Activated CD4-positive, alpha-beta T cell treated with anti-CD3 and anti-CD28 coated beads for 48 hours (primary cell): ENCODE data around the gene SLC25A36.
A peak's percentile ranks its signal among the peaks of the same experiment; 100 is the strongest.

Experiments
- DNase-seq: peaks from one replicate; pipeline ENCODE4 v3.0.0-alpha.2; 2020

Gene SLC25A36

DNA sequence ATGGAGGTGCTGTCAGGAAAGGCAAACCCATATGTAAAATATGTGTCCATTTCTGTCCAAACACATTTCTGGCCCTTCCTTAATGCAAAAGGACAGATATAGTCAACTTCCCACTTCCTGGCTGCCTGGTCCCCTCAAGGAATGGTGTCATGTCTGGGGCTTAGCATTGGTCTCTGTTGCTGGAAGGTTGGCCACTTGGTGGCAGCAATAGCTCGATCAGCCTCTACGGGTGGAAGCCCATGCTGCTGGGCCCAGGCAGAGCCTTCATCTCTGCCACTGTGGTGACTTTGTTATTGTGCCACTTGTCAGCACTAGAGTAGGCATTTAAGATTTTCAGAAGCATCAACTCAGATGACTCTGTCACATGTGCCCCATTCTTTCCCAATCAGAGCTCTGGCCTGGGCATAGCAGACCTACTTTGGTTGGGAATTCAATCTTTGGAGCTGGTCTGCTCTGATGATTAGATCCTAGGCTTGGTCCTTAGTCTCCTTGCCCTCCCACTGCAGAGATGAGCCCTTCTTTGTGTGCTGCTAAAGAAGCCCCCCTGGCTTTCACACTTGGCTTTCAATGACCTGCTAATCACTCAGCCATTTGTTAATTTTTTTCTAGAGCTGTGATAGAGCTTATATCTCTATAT lies 58.5 kb downstream of the SLC25A36 start:
- peak; percentile 63 for DNase-seq

DNA sequence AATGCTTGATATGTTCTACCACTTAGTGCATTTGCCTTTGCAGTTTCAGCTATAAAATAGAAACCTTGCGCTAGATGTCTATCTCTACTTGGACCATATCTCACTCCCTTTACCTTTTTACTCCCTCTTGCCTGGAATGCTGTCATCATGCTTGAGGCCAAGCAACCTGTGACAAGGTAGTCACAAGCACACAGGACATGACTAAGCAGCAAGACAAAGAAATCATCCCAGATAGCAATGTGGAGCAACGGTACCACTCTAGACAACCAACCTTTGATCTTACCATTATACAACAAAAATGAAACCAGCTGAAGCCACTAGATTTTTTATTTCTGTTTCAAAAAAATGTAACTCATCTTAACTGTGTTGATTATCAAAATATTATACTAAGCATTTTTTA lies 59.0 kb downstream of the SLC25A36 start:
- no peak for DNase-seq

DNA sequence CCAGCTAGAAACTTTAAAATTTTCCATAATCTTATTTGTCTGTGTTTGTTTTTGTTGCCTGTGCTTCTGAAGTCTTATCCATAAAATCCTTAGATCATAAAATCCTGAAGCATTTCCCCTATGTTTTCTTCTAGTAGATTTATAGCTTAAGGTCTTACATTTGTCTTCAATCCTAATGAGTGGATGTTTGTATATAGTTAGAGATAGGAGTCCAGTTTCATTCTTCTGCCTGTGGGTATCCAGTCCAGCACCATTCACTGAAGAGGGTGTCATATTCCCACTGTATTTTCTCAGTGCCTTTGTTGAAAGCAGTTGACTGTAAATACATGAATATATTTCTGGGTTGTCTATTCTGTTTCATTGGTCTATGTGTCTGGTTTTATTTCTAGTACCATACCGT lies 64.7 kb downstream of the SLC25A36 start:
- no peak for DNase-seq

DNA sequence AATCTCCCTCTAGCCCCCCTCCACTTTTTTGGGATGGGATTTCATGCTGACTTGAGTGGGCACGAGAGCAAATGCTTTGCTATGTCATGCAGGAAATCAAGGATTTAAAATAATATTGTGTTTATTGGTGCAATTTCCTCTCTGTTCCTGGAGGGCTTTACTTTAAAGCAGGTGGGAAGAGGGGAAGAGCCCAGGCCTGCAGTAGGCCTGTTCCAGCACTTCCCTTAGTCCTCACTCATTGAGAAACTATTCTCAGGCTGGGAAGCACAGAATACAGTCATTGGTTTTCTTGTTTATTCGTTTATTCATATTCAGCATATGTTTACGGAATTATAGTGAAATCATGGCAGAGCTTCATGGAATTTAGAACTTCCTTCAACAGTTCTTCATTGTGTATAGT lies 67.9 kb downstream of the SLC25A36 start:
- no peak for DNase-seq

DNA sequence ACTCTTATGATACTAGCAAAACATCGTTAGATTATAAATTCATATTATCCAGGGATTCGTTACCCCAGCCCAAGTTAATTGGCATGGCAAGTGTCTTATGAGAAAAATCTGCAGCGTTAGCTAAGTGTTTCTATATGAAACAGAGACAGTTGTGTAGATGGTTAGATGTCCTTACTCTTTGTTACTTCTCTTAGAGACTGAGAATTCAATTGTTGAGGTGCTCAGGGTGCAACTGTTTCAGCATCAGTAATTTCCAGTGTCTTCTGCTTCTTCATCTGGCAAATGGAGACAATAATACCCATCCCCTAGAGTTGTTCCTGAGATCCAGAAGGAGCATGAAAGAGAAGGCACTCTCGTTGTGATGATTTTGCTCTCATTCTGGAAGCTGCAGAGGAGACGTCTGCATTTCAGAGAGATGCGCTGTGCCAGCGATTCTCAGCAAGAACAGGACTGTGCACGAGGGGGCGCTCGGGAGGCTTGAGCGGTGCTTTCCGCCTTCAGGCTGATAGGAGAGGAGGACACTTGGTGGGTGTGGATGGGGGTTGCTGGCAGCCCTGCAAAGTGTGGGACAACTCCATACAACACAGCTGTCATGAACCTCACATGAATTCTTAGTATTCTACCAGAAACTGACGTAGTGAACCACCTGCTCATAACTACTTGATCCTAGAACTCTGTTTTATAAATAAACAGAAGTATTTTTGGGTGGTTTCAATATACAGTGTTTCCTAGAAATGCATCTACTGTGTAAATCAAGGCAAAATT lies 69.8 kb downstream of the SLC25A36 start:
- peak; percentile 90 for DNase-seq

DNA sequence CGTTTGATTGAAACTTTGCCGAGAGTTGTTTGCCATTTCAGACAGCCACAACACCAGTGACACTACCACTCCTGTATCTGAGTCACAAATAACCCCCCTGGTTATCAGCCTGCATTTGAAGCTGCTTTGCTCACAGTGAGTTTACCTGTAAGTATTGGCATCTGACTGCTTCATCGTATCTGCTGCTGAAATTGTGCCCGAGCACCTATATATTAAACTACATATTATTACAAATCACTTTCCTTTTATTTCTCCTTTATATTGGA lies 70.3 kb downstream of the SLC25A36 start:
- DNase-seq: no peak

DNA sequence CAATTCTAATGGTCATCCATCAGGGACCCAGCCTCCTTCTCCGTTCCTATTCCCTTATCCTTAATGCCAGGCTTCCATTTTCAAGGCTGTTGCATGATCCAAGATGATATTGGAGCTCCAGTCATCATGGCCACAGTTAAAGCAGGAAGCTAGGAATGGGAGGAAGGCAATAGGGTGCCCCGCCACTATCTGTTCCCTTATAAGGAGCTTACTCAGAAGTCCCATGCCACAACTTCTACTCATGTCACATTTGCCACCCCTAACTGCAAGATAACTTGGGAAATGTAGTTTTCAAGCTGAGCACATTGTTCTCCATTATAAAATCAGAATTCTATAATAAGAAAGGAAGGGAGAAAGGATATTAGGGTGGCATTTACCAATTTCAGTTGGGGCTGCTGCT lies 70.9 kb downstream of the SLC25A36 start:
- no peak for DNase-seq

DNA sequence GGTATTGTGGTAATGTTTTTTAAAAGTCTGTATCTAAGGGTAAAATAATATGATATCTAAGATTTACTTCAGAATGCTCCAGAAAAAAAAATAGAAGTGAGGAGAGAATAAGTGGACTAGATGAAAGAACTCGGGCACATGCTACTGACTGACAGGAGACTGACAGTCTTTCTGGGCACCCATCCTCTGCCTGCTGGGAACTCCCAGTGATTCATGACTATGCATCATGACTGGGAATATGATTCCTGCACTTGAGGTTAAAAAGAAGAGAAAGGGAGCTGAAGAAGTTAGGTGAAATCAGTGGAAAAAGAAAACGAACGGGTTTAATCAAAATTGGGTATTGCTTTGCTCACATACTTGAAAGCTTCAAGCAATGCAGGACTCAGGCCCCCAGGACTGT lies 73.8 kb downstream of the SLC25A36 start:
- DNase-seq: no peak

DNA sequence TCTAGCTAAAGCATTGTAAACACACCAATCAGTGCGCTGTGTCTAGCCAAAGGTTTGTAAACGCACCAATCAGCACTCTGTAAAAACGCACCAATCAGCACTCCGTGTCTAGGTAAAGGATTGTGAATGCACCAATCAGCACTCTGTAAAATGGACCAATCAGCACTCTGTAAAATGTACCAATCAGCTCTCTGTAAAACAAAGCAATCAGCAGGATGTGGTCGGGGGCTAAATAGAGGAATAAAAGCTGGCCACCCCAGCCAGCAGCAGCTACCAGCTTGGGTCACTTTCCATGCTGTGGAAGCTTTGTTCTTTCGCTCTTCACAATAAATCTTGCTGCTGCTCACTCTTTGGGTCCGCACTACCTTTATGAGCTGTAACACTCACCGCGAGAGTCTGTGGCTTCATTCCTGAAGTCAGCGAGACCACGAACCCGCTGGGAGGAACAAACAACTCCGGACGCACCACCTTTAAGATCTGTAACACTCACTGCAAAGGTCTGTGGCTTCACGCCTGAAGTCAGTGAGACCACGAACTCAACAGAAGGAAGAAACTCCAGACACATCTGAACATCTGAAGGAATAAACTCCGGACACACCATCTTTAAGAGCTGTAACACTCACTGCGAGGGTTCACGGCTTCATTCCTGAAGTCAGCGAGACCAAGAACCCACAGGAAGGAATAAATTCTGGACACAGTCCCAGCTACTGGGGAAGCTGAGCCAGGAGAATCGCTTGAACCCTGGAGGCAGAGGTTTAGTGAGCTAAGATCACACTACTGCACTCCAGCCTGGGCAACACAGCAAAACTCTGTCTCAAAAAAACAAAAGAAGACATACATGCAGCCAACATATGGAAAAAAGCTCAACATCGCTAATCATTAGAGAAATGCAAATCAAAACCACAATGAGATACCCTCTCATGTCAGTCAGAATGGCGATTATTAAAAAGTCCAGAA lies 76.0 kb downstream of the SLC25A36 start:
- peak; percentile 28 for DNase-seq

DNA sequence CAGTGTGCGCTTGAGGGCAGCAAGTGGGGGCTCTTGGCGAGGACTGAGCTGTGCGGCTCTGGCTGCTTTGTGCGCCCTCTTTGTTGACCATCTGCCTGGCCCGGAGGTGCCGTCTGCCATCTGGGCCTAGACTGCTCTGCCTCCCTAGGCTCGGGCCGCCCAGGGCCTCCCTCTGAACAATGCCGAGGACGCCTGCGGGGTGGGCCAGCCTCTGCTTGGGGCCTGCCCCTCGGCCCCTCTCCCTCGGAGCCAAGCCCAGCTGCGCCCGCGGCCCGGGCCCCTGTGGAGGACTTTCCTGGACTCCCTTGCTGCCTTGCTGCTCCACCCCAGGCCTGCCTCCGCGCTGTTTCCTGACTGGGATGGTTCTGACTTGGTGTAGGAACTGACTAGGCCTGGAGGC lies 77.6 kb downstream of the SLC25A36 start:
- no peak for DNase-seq

DNA sequence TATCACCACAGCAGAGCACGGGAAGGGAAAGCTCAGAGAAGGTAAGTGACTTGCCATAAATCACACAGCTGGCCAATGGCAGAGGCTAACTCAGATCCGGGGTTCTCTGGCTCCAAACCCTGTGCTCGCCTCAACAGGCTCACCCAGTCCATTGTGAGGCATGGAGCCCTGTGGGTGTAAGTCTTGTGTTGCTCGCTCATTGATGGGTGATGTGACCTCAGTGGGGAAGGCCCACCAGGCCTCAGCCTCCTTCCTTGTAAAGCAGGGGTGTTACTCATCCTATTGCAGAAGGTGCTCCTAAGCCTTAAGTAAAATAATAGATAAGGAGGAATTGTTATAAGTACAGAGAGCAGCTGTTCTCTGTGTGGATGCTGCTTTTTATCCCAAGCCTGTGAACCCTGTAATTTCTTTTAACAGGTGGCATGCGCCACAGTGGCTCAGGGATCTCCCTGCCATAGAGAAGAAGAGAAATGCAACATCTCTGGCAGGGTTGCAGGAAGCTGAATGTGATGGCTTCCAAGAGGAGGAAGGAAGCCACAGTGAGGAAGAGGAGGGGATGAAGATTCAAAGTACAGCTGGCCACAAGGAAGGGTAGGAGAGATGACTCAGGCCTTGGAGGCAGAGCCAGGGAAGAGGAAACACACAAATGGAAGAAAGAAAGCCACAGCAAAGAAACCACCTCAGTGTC lies 78.7 kb downstream of the SLC25A36 start:
- DNase-seq: peak; percentile 19

DNA sequence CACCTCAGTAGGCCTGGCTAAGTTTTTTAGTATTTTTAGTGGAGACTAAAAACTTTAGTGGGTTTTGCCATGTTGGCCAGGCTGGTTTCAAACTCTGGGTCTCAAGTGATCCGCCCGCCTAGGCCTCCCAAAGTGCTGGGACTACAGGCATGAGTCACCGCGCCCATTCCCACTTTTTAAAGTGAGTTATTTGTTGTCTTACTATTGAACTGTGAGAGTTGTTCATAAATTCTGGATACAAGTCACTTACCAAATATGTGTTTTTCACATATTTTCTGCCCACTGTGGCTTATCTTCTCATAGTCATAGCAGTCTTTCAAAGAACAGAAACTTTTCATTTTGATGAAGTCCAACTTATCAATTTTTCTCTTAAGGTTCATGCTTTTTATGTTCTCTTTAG lies 79.6 kb downstream of the SLC25A36 start:
- DNase-seq: no peak
